K562 (cell line): ENCODE results near the gene YPEL1. TPM values are rescaled to one million over a fixed set of nuclear protein-coding genes. Genes with fewer than 3 reads are reported as not detected.
A peak's percentile ranks its signal among the peaks of the same experiment; 100 is the strongest.

Source experiments
- CEBPG ChIP-seq, 3 experiments: fragments of 200-800 bp in 1 of 3; sonication (Bioruptor generic) in 1 of 3; sonication (generic) in 1 of 3; formaldehyde crosslinking in 1 of 3; IDR thresholded peaks in 2 of 3; conservative IDR thresholded peaks in 1 of 3; 2 replicates each; pipeline versions ENCODE4 v1.6.1 to v1.8.0; 2016 to 2022; ENCODE audit warnings: missing compliant biosample characterization in 2 of 3, missing genetic modification characterization in 2 of 3, mild to moderate bottlenecking in 1 of 3, missing genetic modification reagents in 1 of 3
- ETS2 ChIP-seq: IDR thresholded peaks from 2 replicates; pipeline ENCODE4 v1.6.1; 2016; ENCODE audit warnings: borderline replicate concordance, missing genetic modification characterization, mild to moderate bottlenecking, moderate library complexity, missing compliant biosample characterization; ENCODE audit not compliant: poor library complexity, severe bottlenecking
- GATAD2B ChIP-seq: fragments of 450-650 bp; IDR thresholded peaks from 2 replicates; pipeline ENCODE4 v1.6.1; 2017; ENCODE audit warnings: mild to moderate bottlenecking, borderline replicate concordance
- HMGXB4 ChIP-seq: sonication (generic); formaldehyde crosslinking; IDR thresholded peaks from 2 replicates; pipeline ENCODE4 v1.8.1; 2023; ENCODE audit warnings: mild to moderate bottlenecking, missing genetic modification reagents
- KAT2B ChIP-seq: IDR thresholded peaks from one replicate; pipeline ENCODE4 v1.6.1; 2012; ENCODE audit warnings: low read depth, mild to moderate bottlenecking, control low read depth, inconsistent platforms, low read length, moderate library complexity
- KHSRP ChIP-seq: fragments of 450-650 bp; IDR thresholded peaks from 2 replicates; pipeline ENCODE4 v1.6.1; 2017
- NCOA1 ChIP-seq: fragments of 450-650 bp; IDR thresholded peaks from 2 replicates; pipeline ENCODE4 v1.6.1; 2016; ENCODE audit warnings: low read depth
- PKNOX1 ChIP-seq: fragments of 450-650 bp; IDR thresholded peaks from 2 replicates; pipeline ENCODE4 v1.6.1; 2016
- POLR2A ChIP-seq: fragments of 450-650 bp; conservative IDR thresholded peaks from 2 replicates; pipeline ENCODE4 v1.6.1; 2016
- ZC3H4 ChIP-seq: sonication (generic); formaldehyde crosslinking; IDR thresholded peaks from 2 replicates; pipeline ENCODE4 v1.9.0; 2021; ENCODE audit warnings: missing genetic modification reagents, borderline replicate concordance
- ZC3H8 ChIP-seq: fragments of 450-650 bp; IDR thresholded peaks from 2 replicates; pipeline ENCODE4 v1.6.1; 2017
- ZNF165 ChIP-seq: fragments of 250-450 bp; sonication (Bioruptor Pico); IDR thresholded peaks from 2 replicates; pipeline ENCODE4 v1.4.0; 2020; ENCODE audit warnings: borderline replicate concordance
- ZNF449 ChIP-seq: fragments of 250-450 bp; sonication (Bioruptor Pico); IDR thresholded peaks from 2 replicates; pipeline ENCODE4 v1.8.0; 2022; ENCODE audit warnings: moderate library complexity, mild to moderate bottlenecking, inconsistent platforms
- ZNF507 ChIP-seq: conservative IDR thresholded peaks from 2 replicates; pipeline ENCODE4 v1.6.1; 2017; ENCODE audit warnings: missing genetic modification characterization, missing compliant biosample characterization
- ZNF561 ChIP-seq: fragments of 450-650 bp; formaldehyde crosslinking; conservative IDR thresholded peaks from 2 replicates; pipeline ENCODE4 v1.4.0; 2020; ENCODE audit warnings: mild to moderate bottlenecking, moderate library complexity
- polyA plus RNA-seq, 8 experiments: library from polyadenylated mRNA; depleted of rRNA in 4 of 8; stranded (reverse) in 5 of 8; unstranded in 3 of 8; fragments of >200 nt; fragmentation: Nextera tagmentation in 2 of 8; fragmentation: Illumina TruSeq in 1 of 8; extraction: Ambion mirVana in 2 of 8; extraction: Trizol in 1 of 8; gene quantifications; 2 replicates each; pipeline versions ENCODE4 v1.2.1 to v1.2.3, GENCODE V29; 2011 to 2014; ENCODE audit warnings: inconsistent platforms in 1 of 8, missing spikeins in 1 of 8
- total RNA-seq, 7 experiments: library from RNA; depleted of rRNA in 6 of 7; stranded (reverse); fragments of >200 nt in 6 of 7; fragmentation: Illumina TruSeq in 2 of 7; extraction: Trizol in 2 of 7; gene quantifications; 2 replicates each; pipeline versions ENCODE4 v1.2.1 to v1.2.3, GENCODE V29; 2011 to 2021; ENCODE audit warnings: low replicate concordance in 1 of 7
- TF ChIP-seq, protein P1 (sequence below), 2 experiments: IDR thresholded peaks; 2 replicates each; pipeline ENCODE4 v1.6.1; 2012; ENCODE audit warnings: improper control_type of control experiment in 2 of 2, low read depth in 2 of 2, low read length in 2 of 2, borderline replicate concordance in 1 of 2
- TF ChIP-seq, protein P2 (sequence below): sonication (generic); formaldehyde crosslinking; IDR thresholded peaks from 2 replicates; pipeline ENCODE4 v1.8.0; 2022; ENCODE audit warnings: mild to moderate bottlenecking, missing genetic modification reagents, borderline replicate concordance

Gene YPEL1
- total and polyA plus RNA-seq, 9 of the 15 experiments (the other 6 are each of a cell fraction or from before 2014, with no cell fraction given): 0.07 to 2.2 (median 0.46) TPM

GRCh38 chr22:21698430-21699329, 36.9 kb downstream of the YPEL1 start (continued):
- TF ChIP-seq, protein P1, sequence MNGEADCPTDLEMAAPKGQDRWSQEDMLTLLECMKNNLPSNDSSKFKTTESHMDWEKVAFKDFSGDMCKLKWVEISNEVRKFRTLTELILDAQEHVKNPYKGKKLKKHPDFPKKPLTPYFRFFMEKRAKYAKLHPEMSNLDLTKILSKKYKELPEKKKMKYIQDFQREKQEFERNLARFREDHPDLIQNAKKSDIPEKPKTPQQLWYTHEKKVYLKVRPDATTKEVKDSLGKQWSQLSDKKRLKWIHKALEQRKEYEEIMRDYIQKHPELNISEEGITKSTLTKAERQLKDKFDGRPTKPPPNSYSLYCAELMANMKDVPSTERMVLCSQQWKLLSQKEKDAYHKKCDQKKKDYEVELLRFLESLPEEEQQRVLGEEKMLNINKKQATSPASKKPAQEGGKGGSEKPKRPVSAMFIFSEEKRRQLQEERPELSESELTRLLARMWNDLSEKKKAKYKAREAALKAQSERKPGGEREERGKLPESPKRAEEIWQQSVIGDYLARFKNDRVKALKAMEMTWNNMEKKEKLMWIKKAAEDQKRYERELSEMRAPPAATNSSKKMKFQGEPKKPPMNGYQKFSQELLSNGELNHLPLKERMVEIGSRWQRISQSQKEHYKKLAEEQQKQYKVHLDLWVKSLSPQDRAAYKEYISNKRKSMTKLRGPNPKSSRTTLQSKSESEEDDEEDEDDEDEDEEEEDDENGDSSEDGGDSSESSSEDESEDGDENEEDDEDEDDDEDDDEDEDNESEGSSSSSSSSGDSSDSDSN (IDR thresholded peaks at IDR 0.05; ENCODE audit: borderline replicate concordance in 1 of 2, low read depth in 2 of 2, low read length in 2 of 2): no peak
- TF ChIP-seq ZNF165 (CRISPR knock-in tag) (no peak), POLR2A (no peak), HMGXB4 (CRISPR knock-in tag) (0 out of 2 replicates have a peak, but pooled peaks have one; percentile 73), ZC3H8 (no peak), ZNF507 (tag) (no peak), CEBPG (CRISPR knock-in tag; IDR thresholded peaks at IDR 0.05) (no peak), CEBPG (tag; conservative IDR thresholded peaks at IDR 0.05 in 1 of 2, IDR thresholded peaks at IDR 0.05 in 1 of 2) (no peak), ETS2 (tag) (no peak), ZNF561 (CRISPR knock-in tag) (no peak), ZC3H4 (no peak), GATAD2B (no peak), ZNF449 (CRISPR knock-in tag) (no peak), PKNOX1 (no peak), KAT2B (no peak), KHSRP (no peak), NCOA1 (no peak)
- TF ChIP-seq, protein P2, sequence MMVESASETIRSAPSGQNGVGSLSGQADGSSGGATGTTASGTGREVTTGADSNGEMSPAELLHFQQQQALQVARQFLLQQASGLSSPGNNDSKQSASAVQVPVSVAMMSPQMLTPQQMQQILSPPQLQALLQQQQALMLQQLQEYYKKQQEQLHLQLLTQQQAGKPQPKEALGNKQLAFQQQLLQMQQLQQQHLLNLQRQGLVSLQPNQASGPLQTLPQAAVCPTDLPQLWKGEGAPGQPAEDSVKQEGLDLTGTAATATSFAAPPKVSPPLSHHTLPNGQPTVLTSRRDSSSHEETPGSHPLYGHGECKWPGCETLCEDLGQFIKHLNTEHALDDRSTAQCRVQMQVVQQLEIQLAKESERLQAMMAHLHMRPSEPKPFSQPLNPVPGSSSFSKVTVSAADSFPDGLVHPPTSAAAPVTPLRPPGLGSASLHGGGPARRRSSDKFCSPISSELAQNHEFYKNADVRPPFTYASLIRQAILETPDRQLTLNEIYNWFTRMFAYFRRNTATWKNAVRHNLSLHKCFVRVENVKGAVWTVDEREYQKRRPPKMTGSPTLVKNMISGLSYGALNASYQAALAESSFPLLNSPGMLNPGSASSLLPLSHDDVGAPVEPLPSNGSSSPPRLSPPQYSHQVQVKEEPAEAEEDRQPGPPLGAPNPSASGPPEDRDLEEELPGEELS (CRISPR knock-in tag): no peak
